GM18907 (cell line): ENCODE measurements around the gene NTM.

Source experiments
- ATAC-seq: cut with Tn5 transposase; IDR thresholded peaks from one replicate; pipeline ENCODE4 v1.9.1; 2021; ENCODE audit warnings: mild to moderate bottlenecking, moderate library complexity; ENCODE audit not compliant: unreplicated experiment

NTM gene

GRCh38 chr11:132022733-132023478 lies 652.5 kb downstream of the NTM start:
- ATAC-seq, result no peak

DNA sequence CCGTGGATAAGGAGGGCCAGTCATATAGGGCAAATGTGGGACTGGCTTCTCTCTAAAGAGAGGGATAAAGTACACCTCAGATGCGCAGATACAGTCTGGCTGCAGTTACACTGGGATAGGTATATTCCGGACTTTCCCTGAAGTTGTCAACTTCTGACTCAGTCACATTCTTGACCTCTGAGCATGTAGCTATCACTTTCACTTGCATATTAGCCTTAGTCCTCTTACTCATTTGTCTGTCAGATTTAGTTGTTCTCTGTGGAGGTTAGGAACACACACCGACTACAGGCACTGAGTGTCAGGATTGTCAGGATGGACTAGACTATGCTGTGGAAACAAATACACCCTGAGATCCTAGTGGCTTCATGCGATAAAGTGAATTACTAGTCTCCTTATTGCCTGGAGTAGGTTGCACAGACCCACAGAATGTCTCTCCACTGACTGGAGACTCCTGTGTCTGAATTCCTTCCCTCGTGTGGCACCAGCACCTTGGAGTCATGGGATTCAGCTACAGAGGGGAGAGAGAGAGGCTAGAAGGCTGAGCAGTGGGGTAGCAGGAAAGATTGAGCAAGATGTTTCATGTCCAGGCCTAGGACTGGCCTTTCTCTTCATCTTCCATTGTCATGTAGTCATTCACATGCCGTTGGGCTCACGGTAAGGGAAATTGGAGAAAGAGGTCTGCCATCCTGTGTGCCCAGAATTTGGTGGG lies 654.3 kb downstream of the NTM start:
- peak; percentile 72 for ATAC-seq

- no peak for ATAC-seq
Measured at GRCh38 chr11:132026746-132027145, 656.3 kb downstream of the NTM start.

DNA sequence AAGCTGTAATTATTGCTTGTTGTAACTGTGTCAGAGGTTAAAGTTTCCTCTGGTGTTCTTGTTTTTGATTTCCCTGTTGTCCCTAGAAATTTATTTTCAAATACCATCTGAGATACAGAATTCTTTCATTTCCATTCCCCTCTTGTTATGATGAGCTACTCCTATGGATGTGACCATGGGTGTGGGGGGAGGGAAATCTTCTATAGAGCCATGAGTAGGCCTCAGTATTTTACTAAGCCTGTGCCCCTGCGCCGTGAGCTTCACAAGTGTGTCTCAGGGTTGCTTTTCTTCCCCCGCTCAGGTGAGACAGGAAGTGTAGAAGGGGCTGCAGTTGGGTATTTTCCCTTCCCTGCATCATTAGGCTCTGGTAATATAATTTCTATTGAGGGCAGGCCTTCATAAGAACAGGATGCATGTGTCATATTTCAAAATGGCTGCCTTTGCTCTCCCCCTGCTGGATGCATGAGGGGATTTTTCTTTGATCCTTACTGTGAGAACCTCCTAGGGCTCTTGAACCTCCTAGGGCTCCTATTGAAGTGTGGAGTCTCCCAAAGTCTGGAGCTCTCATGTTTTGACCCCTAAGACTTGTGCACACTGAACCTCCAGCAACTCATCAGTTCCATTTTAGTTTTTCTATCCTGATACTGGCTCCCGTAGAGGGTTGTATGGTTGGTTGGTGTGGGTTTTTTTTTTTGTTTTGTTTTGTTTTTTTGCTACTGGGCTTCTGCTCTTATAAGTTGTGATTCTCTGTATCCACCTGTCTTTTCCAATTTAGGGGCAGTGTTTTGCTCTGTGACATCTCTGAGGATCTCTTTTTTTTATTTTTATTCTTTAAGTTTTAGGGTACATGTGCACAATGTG lies 658.2 kb downstream of the NTM start:
- peak; percentile 87 for ATAC-seq

- no peak for ATAC-seq
Measured at GRCh38 chr11:132030896-132031295, 660.5 kb downstream of the NTM start.

- no peak for ATAC-seq
Measured at GRCh38 chr11:132032555-132032954, 662.1 kb downstream of the NTM start.

DNA sequence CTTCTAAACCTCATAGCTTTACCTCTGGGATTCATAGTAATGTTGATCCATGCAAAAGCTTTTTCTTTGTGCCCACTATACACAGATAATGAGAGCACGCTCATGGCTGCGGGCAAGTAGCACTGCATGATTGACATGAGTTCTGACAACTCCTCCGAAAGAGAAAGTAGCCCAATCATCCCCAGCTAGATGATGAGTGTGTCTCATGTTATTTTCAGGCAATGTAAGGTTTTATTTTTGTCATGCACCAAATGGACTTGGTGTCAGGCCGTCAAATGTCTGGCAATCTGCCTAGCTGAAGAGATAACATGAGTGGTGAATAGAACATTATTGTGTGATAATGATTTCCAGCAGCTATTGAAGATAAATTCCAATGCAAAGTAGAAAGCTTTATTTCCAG lies 662.6 kb downstream of the NTM start:
- no peak for ATAC-seq

DNA sequence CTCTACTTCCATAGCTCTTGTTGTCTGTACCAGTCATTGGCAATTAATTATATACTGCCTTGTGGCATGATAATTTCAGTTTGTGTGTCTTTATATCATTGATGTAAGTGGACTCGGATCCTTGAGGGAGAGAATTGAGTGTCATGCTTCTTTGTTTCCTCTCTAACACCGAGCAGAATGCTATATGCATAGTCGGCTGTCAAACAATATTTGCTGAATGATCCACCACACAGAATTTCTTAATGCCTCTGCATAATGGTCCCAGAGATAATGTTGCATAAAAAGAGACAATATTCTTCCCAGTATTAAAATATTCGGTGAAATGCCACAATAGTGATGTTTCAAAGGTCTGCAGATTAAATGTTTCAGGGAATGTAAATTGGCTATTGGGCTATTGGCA lies 664.8 kb downstream of the NTM start:
- no peak for ATAC-seq

DNA sequence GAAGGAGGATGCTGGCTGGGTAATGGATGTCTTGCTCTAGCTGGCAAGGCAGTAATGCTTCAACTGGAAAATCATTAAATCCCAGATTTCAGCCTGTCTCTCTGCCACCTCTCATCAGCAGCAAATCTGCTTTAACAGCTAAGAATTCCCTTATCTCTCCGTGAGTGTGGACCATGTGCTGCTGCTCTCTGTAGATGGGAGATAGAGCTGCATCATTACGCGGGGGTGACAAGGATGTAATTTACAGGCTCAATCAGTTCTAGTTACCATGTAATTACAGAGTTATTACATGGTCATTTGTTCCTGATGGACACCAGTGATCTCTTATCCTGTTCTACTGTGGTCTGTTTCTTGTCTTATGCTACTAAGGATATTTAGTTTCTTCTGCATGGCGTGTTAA lies 665.4 kb downstream of the NTM start:
- no peak for ATAC-seq

- no peak for ATAC-seq
Measured at GRCh38 chr11:132036220-132036619, 665.8 kb downstream of the NTM start.

GRCh38 chr11:132036746-132037466 lies 666.5 kb downstream of the NTM start:
- ATAC-seq, result no peak

DNA sequence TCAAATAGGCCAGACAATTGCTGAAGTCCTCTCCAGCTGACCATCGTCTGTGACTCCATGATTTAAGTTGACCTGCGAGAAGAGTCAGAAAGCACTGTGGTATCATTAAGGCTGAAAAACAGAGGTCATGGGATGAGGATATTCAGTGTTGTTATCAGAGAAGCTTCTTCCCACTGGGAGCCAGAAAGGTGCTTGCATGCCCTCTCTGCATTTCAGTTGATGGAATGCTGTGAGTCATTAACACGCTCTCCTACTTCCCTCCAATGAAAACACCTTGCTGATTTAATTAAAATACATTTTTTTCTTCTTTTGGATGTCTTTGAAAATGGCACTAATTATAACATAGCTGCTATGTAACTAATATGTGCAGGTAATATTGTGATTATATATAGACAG lies 667.0 kb downstream of the NTM start:
- no peak for ATAC-seq

DNA sequence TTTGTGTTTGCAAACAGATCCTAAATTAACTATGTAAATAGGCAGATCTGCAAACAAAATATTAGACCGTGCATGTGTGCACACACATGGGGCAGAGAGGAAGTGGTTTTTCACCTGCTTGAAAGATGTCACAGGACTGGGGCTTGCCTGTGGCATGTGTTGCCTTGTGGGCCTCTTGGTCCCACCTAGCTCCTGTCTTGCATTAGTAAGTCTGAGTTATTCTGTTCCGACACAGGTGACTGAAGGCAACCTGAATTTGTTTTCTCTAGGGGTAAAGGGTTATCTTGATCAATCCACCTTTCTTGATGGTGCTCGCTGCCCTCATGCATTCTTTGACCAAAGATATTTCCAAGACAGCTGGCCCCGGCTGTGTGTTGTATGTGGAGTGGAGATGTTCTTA lies 667.5 kb downstream of the NTM start:
- no peak for ATAC-seq

DNA sequence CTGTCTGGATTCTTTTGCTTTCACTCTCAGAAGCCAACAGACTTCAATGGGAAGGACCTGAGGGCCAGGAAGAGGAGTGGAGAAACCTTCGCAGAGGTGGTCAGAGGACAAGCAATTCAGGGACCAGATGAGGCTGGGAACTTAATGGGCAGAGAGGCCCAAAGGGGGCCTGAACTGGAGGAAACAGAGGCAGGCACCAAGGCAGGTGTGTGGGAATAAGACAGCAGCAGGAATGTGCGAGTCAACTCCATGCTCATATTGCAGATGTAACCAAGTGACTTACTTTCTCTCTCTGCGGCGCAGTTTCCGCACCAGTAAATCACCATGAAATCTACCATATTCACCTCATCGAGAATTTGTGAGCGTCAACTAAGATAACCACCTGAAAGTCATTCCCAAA lies 669.1 kb downstream of the NTM start:
- ATAC-seq, result no peak

- no peak for ATAC-seq
Measured at GRCh38 chr11:132042296-132042695, 671.9 kb downstream of the NTM start.

- ATAC-seq, result no peak
Measured at GRCh38 chr11:132043714-132044113, 673.3 kb downstream of the NTM start.

DNA sequence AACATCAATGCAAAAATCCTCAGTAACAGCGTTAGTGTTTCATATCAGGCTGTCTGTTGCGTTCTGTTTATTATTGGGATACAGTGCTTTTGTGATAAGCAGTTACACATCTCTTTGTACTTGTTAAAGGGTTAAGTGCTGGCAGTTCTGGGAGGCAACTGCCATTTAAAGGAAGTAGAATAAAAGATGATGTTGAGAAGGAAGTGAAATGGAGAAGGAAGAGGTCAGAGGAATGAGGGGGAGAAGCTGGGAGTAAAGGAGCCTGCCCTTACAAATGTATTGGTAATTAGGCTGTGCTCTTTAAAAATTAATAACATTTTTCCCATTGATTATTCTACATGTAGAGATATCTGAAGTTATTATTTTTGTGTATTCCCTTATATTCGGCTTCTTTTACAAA lies 674.7 kb downstream of the NTM start:
- ATAC-seq, result no peak

DNA sequence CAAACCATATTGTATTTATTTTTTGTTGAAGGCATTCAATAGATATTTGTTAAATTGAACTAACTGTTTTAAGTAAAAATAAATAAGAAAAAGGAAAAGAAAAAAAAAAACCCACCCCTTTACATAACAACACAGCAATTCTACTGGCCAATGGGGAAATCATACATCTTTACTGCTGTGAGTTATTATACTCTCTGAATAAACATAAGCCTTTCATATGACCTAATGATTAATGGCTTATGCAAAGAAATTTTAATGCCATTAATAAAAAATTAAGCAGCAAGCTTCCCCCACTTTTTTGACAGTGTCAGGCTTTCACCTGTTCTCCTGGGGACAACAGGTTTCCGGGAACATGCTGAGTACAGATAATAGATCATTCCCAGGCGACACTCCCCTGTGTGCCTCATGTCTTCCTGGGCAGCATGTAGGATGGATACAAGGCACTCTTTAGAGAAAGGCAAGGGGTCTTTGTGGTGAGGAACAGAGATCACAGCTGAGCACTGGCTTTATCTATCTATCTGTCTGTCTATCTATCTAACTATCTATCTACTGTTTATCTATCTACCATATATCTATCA lies 676.0 kb downstream of the NTM start:
- no peak for ATAC-seq

DNA sequence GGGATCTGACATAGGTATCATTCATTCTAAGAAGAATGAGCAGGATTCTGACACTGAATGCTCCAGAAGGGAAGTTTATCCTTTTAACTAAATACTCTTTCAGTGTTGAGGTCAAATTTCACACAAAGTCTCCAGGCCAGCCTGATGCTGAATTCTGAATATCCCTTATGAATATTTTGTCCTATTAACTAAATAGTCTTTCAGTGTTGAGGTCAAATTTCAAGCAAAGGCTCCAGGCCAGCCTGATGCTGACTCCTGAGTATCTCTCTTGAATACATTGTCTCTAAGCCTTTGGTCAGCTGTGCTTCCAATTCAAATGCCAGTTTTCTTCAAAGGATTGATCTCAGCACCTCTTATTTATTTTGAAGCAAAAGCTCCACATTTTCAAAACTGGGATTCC lies 676.8 kb downstream of the NTM start:
- ATAC-seq, result no peak

DNA sequence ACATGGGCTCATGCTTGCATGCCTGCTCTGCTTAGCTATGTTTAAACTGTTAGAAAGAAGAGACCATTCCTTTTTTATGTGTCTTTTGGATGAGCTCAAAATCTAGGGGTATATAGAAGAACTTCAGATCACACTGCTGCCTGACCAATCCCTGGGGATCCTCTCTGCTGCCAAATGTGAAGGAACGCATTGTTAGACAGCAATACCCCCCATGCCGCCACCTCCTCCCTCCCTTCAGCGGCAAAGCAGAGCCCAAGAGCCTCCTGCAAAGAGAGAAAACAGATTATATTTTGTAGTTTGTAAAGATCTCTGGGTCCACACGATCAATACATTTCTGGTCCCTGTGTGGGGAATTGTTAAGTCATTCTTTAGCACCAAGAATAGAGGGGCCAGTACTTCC lies 677.6 kb downstream of the NTM start:
- no peak for ATAC-seq

GRCh38 chr11:132049205-132049604 lies 678.8 kb downstream of the NTM start:
- no peak for ATAC-seq
